GOT3 (cell line): ENCODE results near the gene RNLS.
"Not testable (repeated sequence)": the region's sequence is repeated elsewhere in the genome, so short reads cannot be mapped to it uniquely, and the experiment has no call there.

ENCODE experiments used
- DNase-seq: peaks from one replicate; lab custom pipeline; 2025; ENCODE audit warnings: mixed read lengths; lab: John Stamatoyannopoulos, UW

RNLS gene

DNA sequence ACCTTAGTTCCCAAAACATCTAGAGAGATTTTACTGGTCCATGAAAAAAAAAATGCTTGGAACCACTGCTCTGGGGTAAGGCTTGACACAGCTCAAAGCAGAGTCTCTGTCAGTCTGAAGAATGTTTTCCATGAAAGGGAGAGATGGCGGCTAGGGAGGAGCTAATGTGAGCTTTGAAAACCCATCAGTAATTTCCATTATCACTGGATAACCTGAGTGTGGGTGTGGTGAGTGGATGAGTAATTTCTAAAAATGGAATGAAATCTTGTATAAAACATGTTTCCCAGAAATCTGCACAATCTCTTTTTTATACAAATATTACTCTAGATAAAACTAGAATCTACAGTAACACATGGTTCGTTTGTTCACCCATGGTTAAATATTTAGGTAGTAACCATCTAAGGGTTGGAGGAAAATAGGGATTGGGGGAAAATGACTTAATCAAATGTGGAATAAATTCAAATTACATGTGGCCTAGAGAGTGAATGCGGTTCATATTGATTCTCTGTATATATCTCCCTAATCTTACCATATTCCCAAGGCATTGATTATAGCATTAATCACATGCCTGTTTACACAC is 289.4 kb downstream of the RNLS start:
- no peak for DNase-seq

DNA sequence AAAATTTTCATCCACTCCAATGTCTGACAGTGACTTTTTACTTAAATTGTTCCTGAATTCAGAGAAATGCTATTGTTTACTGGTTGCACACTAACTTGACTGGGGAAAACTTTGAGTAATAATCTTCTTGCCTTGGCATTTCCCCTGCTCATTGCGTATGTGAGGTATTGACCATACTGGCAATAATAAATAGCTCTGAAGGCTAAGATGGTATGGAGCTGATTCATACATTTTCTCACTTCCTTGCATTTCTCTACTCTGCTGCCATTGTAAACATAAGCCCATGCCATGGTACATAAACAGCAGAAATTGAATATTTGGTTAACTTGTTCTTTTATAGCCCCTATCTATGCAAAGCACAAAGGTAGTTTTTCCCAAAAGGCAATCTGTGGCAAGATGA is 290.0 kb downstream of the RNLS start:
- DNase-seq, result no peak

DNA sequence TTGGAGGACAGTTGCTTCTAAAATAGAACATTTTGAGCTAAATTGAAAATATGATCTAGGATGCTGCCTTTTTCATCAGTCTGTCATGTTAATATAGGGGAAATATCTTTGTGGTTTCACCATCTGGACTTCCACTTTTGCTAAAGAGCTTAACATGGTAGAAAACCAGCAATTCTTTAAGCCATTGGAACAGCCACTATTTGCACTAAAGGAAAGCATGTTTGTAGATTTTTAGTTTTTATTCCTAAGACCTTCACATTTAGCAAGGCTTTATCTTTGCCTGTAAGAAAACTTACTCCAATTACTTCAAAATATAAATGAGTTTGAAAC is 291.0 kb downstream of the RNLS start:
- DNase-seq, result no peak

DNA sequence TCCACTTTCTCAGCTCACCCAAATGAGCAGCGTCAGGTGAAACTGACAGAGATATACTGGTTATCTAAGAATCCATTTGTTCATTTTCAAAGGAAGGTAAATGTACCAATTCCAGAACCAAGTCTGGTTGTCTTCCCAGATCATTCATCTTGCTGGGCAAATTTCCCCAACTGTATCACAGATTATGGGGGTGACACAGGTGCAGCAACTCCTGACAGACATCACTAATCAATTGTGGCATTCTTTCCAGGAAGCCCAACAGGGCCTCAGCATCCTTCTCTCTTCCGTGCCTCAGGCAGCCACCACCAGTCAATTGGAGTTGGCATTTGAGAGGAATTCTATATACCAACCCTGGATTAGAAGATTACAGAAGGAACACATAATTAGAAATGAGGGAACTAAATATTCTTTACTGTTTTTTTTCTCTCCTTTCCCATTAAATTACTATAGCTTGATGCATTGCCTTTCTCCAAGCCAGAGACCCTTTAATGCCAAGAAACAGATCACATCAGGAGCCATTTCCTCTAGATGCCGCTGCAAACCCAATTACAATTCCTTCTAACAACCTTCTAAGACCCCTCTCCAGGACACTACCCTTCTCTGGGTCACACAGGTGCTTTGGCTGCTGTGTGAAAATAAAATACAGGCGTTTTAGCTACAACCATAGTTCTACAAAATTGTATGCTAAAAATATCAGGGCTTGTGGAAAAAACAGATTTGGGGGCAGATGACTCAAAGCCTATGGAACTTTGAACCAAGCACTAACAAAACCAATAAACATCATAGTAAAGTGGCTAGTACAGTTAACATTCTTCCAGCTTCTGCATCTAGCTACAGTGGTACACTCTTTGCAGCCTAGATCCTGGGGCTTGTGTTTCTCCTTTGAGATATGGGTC is 291.6 kb downstream of the RNLS start:
- no peak for DNase-seq

DNA sequence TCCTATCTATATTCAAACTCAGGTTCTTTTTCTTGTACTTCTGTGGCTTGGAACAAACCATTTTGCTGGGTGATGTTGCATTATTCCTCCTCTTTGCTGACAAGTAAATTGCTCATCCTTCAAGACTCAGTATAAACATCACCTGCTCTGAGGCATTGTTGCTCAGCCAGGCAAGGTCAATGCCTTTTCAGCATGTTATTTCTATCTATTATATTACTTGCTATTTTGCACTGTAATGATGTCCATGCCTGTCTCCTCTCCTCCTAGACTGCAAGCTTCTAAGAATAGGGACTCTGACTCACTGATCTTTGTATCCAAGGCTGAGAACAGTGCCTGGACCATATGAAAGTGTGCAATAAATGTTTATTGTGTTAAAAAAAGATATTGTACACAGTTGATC is 293.8 kb downstream of the RNLS start:
- no peak for DNase-seq

DNA sequence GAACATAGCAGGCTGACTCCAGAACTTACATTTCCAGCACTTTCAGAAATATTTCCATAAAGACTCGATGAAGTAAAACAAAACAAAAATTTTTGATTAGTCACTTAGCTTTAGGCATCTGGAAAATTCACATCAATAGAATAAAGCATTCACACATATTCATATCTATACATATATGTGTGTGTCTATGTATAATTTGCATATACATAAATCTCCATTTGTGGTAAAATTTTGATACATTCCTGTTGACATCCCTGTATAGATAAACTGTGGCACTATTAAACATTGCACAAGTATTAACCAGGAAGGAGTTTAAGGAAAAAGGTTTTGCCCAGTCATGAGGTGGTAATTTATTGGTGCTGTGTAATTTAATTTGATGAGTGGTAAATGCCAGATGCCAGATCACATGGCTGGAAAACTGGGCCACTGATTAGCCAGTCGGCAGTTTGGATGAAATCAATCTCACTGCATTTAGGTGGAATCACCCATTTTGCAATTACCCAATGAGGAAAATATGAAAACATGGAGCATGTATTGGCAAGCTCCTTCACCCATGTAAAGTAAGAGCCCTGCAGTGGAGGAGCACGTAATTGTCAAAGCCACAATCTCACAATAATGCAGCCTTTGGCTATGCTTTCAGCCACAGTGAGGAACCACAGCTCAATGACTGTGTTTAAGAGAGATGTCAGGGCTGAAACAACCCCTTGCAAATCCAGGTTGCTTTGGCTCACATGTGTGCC is 294.6 kb downstream of the RNLS start:
- no peak for DNase-seq

DNA sequence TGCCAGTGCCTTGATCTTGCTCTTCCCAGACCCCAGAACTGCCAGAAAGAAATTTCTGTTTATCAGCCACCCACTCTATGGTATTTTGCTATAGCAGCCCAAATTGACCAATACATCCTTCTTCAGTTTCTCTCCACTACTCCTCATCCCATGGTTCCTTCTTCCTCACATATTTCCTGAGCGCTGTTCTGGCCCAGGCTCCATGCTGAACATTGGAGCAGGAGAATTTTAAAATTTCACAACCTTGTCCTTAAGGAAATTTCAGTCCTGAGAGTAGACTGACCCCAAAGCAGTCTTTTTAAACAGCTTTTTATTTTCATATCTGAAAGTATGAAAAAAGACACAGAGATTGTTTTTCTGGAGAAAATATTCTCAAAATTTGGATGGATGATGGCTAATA is 297.1 kb downstream of the RNLS start:
- DNase-seq, result no peak

DNA sequence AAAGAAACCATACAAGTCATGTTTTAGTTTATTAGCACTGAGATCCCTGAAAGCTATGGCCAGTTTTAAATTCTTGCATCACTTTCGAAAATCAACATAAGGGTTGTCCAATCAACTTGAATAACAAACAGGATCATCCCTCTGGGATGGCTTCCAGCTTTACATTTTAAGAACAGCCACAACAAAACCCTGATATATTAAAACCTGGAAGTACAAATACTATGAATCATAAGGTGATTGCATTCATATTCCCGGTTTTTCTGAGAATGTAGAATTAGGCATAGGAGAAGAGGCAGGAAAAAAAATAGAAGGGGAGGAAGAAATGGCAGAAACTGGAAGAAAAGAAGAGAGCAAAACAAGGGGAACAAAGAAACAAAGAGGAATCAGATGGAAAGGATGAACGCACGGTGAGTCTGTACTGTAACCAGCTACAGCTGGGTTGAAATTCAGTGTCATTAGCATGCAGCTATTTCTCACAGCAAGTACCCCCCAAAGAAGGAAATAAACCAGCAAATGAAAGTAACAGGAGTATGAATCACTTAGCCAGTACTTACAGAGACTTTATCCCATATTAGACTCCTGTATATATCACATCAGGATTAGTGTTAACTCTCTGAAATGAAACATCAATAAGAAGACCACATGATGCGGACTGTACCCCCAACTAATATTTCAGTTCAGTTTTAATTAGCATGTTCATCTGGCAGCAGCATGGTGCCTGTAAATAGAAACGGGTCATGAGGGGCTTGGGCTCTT is 301.3 kb downstream of the RNLS start:
- DNase-seq, result no peak

DNA sequence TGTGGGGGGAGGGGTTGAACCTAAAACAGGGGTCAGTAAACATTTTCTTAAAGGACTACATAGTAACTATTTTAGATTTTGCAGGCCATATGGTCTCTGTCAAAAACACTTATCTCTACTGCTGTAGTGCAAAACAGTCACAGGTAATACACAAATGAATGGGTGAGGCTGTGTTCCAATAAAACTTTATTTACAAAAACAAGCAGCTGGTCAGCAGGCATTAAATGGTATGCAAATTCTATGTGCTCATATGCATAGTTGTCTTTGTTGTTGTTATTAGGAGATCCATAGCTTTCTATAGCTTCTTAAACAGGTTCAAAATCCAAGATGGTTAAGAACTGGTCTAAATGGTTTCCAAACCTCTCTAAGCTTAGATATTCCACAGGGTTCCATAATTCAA is 302.6 kb downstream of the RNLS start:
- no peak for DNase-seq

DNA sequence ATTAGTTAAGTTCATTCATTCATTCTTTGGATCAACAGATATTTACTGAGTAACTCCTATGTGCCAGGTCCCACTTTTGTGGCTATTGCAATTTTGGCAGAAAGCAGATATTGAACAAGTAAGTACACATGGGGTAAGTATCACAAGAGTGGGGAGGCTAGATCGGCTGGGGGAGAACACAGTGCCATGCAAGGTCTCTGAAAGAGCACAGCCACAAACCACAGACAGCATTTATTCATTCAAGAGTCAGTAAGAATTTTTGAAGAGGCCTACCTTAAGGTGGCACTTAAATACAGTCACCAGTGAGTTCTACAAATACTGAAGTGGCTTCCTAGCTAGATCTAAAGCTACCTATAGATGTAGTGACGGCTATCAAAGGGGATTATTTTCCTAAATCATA is 304.2 kb downstream of the RNLS start:
- no peak for DNase-seq

DNA sequence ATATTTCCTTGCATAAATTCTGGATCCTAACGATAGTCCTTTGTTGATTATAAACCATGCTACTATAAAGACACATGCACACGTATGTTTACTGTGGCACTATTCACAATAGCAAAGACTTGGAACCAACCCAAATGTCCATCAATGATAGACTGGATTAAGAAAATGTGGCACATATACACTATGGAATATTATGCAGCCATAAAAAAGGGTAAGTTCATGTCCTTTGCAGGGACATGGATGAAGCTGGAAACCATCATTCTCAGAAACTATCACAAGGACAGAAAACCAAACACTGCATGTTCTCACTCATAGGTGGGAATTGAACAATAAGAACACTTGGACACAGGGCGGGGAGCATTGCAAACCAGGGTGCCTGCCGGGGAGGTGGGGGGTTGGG is 306.2 kb downstream of the RNLS start:
- DNase-seq, result not testable (repeated sequence)

DNA sequence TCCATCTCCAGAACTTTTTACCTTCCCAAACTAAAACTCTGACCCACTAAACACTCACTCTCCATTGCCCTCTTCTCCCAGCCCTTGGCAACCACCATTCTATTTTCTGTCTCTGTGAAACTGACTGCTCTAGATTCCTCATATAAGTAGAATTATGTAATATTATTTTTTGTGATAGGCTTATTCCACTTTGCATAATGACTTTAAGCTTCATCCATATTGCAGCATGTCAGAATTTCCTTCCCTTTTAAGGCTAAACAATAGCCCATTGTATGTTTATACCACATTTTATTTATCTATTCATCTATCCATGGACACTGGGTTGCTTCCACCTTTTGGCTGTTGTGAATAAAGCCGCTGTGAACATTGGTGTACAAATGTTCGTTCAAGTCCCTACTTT is 308.8 kb downstream of the RNLS start:
- no peak for DNase-seq

DNA sequence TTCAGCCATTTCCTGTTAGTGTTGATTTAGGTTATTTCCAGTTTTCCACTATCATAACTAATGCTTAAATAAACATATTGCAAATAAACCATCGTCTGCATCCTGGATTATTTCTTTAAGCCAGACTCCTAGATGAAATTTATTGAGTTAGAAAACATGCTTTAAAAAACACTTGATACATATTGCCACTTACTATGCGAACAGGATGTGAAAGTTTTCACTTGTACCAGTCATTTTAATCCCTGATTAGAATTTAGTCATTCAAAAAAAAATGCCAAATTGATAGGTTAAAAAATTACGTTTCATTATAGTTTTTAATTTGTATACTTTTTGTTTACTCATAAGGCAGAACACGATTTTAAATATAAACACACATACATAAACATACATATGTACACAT is 309.6 kb downstream of the RNLS start:
- DNase-seq, result no peak

DNA sequence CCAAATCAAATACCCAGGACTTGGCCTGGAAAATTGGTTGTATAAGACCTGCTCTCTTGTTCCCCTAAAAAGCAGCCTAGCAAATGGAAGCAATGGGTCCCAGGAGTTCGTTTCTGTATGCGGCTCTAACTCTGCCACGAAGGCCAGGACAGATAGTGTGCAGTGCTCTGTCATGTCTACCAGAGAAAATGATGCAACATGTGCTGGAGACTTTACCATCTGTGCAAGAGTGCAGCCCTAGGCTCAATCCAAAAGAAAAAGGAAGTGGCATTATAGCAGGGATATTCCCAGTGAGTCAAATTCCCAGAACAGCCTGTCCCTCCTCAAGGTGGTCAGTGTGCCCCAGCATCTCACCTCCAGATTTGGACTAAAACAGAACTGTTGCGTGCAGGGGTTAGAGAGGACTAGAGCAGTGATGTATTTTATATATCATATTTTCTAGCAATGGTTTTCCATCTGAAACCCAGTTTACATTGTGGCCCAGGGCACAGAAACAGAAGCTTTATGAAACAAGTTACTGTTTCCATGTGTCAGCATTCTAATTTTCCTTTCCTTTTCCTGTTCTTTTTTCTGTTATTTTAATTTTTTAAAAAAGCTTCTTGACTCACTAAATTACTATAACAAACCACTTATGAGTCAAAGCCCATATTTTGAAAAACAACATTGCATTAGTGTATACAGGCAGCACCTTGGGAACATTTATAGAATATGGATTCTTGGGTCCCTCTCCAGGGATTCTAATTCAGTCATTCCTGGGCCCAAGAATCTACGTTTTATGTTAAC is 311.2 kb downstream of the RNLS start:
- no peak for DNase-seq

DNA sequence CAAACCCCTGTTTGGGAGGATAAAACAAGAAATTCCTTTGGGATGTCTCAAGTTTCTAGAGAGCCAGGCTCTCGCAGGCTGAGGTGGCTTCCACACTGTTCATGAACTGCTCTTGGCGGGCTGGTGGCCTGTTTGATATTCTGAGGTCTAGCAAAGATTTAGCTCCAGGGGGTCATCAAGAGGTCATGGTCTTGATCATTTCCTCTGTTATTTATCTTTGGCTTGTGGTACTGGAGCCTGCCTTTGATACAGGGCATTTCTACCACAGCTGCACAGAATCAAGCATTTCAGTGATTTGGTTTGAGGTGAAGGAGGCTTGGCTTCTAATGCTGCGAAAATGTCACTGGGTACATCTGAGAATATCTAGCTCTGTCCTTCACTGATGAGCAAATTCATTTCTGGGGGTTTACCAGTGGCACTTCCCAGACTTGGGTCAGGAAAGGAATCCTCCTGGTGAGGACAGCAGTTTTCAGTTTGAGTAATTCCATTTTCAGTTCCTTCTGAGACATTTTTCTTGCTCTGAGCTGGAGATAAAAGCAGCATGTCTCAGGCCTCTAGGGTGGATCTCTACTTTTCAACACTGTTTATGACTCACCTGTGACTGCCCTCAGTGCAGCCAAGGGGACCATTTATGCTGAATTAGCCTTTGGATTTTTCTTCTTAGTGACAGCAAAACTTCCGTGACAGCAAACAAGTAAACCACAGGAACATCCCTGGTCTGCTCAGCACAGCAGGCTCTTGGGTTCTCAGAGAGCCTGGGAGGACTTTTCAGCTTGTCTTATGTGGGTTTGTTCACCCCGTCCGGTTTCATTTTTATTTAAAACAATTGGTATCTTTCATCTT is 312.0 kb downstream of the RNLS start:
- no peak for DNase-seq

DNA sequence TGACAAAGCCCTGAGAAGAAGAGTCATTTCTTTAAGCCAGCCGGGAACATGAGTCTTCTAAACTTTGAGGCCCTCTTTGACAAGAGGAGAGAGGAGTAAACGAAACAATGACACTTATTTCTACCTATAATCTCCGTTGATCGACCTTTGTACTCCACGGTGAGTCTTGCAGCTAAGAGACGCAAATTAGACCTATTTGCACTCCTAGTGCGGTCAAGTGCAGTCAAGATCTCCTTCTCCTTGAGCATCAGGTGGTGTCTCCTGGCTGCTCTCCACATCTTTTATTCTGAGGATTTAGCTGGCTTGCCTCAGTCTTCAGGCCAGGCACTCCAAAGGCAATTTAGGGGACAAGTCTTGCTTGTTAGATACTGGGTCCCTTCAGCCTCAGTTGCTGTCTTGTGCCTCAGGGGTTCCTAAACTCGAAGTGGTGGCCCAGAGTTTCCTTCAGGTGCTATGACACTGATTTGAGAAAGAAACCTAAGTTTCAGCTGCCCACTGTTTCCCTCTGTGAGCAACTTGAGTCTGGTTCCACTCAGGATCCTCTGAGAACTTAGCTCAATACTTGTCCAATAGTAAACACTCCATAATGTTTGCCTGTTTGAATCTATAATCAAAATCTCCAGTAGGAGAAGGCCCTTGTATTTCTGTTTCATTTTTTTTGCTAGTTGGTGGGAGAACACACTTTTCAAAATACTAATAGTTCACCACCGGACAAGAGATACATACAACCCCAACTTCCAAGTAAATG is 312.9 kb downstream of the RNLS start:
- DNase-seq, result no peak

DNA sequence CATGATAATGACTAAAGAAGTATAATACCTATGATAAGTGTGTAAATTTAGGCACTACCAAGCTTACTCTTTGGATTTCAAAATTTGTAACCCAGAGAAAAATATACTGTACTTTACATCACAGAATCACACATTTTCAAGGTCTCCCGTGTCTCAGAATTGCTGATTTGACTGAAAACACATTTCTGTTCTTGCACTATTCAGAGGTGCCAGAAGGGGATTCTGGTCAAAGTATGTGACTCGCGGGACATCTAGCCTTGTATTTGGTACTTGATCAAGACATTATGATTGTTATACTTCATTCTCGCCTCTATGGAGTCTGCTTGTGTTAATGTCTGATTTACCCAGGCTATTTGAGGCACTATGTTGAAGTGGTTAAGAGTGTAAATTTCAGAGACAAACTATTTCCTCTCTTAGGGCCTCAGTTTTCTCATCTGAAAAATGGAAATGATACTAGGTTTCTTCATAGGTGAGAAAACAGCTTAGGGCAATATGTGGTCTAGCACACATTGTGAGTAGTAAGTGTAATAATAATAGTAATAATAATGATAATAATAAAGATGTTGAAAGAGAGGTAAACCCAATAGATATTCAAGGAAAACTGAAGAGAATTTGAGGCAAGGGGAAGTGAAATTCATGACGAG is 320.4 kb downstream of the RNLS start:
- no peak for DNase-seq

DNA sequence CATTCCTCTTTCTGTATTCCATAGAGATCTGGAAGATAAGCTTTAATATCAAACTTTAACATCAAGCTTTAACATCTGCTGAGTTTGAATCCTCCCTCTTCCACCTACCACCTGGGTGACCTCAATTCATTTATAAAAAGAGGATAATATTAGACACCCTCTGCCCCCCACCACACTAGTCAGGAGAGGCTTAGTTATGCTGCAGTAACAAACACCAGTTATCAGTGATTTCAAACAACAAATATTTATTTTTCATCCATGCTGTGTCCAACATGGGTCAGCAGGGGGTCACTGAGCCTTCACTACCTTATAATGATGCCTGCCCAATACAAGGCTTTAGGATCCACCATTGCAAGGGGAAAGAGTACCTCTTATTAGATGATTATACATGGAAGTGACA is 322.0 kb downstream of the RNLS start:
- no peak for DNase-seq

DNA sequence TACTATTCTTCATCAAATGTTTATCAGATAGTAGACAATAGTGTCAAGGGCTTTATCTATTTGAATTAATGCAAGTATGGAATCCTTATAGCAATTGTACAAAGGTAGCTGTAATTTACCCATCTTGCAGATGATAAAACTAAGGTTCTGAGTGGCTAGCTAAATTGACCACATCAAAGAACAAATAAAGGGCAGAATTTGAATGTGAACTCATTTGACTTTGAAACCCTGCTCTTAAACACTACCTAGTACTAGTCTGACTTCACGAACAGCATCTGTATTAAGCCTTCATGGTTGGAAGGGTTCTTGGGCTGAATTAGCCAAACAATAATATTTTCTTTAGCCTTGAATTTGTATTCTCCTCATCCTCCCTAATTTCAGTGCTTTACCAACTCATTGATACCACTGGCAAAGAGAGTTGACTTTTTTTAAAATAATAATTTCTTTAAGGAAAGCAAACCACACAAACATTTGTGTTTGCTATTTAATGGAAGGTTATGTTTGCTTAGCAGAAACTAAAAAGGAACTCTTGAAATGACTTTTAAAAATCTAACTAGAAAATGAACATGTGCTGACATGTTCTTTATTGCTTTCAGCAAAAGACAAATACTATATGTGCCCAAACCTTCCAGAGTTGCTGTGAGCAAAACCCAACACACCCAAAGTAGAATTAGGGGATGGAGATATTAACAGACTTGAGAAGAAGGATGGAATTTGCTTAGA is 322.6 kb downstream of the RNLS start:
- no peak for DNase-seq
